PC-9 (cell line): Measurements from ENCODE around the gene MECP2.

Source experiments
- CTCF ChIP-seq: fragments of 200-600 bp; sonication (generic); conservative IDR thresholded peaks from 2 replicates; pipeline ENCODE4 v1.6.1; 2017; ENCODE audit warnings: mixed run types, antibody characterized with exemption, mild to moderate bottlenecking, moderate library complexity
- EZH2 ChIP-seq: fragments of 200-600 bp; sonication (generic); IDR thresholded peaks from 2 replicates; pipeline ENCODE4 v1.8.0; 2017; ENCODE audit warnings: antibody characterized with exemption, low read depth

GRCh38 chrX:154046031-154046781 lies 51.3 kb downstream of the MECP2 start:
- TF ChIP-seq CTCF (no peak), EZH2 (no peak)
